GM12878 (cell line): ENCODE measurements around the gene LMNTD2. TPM values are rescaled to one million over a fixed set of nuclear protein-coding genes. Genes with fewer than 3 reads are reported as not detected.

Experiments
- ATAC-seq: fragments of 200-7000 bp; cut with Tn5 transposase; 3 replicates; pipeline ENCODE4 v1.9.1; 2020; ENCODE audit warnings: mild to moderate bottlenecking, moderate library complexity
- BruUV-seq: library from RNA; stranded (reverse); fragments of 400-500 nt; replicated peaks from 2 replicates; lab custom pipeline; 2021; lab: Mats Ljungman, UMichigan
- CTCF ChIA-PET: fragments of 300-600 bp; sonication (Branson Sonifier 250); formaldehyde crosslinking; extraction: SDS; loops from one replicate; lab custom pipeline; 2021; ENCODE audit warnings: inconsistent platforms; lab: Yijun Ruan, JAX
- POLR2A ChIA-PET: fragments of 350-600 bp; formaldehyde crosslinking; extraction: SDS; loops from one replicate; lab custom pipeline; 2021; ENCODE audit warnings: inconsistent platforms; lab: Charles Lee
- RAD21 ChIA-PET: fragments of 300-600 bp; sonication (Branson Sonifier 250); formaldehyde crosslinking; loops from one replicate; lab custom pipeline; 2023; ENCODE audit warnings: antibody characterized with exemption; ENCODE audit not compliant: unreplicated experiment; lab: Charles Lee
- SMC1A ChIA-PET: fragments of 300-600 bp; sonication (Branson Sonifier 250); formaldehyde crosslinking; loops from one replicate; lab custom pipeline; 2023; ENCODE audit not compliant: unreplicated experiment, uncharacterized antibody; lab: Charles Lee
- DNase-seq: peaks from one replicate; pipeline ENCODE4 v3.0.0-alpha.2; 2011; ENCODE audit warnings: low read depth, low spot score
- FAIRE-seq: peaks from 3 replicates; lab custom pipeline; 2011; peaks lifted over from hg19 to GRCh38; lab: Jason Lieb, UNC
- H2AFZ ChIP-seq: 2 replicates; pipeline ENCODE4 v1.6.0; 2011; ENCODE audit warnings: low read depth, low read length, control low read depth; ENCODE audit not compliant: control insufficient read depth
- H3K27ac ChIP-seq: 2 replicates; pipeline ENCODE4 v1.5.1; 2011; ENCODE audit warnings: control low read depth; ENCODE audit not compliant: control insufficient read depth, insufficient read depth
- H3K27me3 ChIP-seq, 2 experiments: replicated peaks in 1 of 2; 2 replicates each; pipeline versions ENCODE4 v1.6.0 to v1.6.1; 2011; ENCODE audit warnings: low read length in 1 of 2; ENCODE audit not compliant: control insufficient read depth in 2 of 2, insufficient read depth in 2 of 2
- H3K36me3 ChIP-seq, 2 experiments: 2 replicates each; pipeline ENCODE4 v1.5.1; 2011; ENCODE audit warnings: low read length in 1 of 2; ENCODE audit not compliant: control insufficient read depth in 2 of 2, insufficient read depth in 2 of 2
- H3K4me1 ChIP-seq: 2 replicates; pipeline ENCODE4 v1.6.1; 2011; ENCODE audit warnings: mild to moderate bottlenecking, low read length, moderate library complexity, mixed read lengths; ENCODE audit not compliant: control insufficient read depth, insufficient read depth
- H3K4me2 ChIP-seq: 2 replicates; pipeline ENCODE4 v1.6.0; 2011; ENCODE audit warnings: control low read depth; ENCODE audit not compliant: control insufficient read depth, insufficient read depth
- H3K4me3 ChIP-seq: fragments of 200-600 bp; sonication (generic); 2 replicates; pipeline ENCODE4 v1.5.1; 2016
- H3K79me2 ChIP-seq: 2 replicates; pipeline ENCODE4 v1.6.0; 2011; ENCODE audit warnings: low read length; ENCODE audit not compliant: control insufficient read depth, insufficient read depth
- H3K9ac ChIP-seq: 2 replicates; pipeline ENCODE4 v1.8.0; 2011; ENCODE audit warnings: low read length, control low read depth, mixed read lengths; ENCODE audit not compliant: control insufficient read depth, insufficient read depth
- H3K9me3 ChIP-seq: replicated peaks from 3 replicates; pipeline ENCODE4 v1.5.1; 2011; ENCODE audit warnings: mild to moderate bottlenecking, low read length; ENCODE audit not compliant: control insufficient read depth, insufficient read depth
- H4K20me1 ChIP-seq: 2 replicates; pipeline ENCODE4 v1.6.0; 2011; ENCODE audit not compliant: control insufficient read depth, insufficient read depth
- CBX3 ChIP-seq: fragments of 200-600 bp; sonication (generic); IDR thresholded peaks from 2 replicates; pipeline ENCODE4 v1.6.1; 2016; ENCODE audit warnings: low read depth, borderline replicate concordance
- DPF2 ChIP-seq: fragments of 450-650 bp; IDR thresholded peaks from 2 replicates; pipeline ENCODE4 v1.6.1; 2017; ENCODE audit warnings: mild to moderate bottlenecking
- GABPA ChIP-seq: IDR thresholded peaks from 2 replicates; pipeline ENCODE4 v1.6.1; 2014; ENCODE audit warnings: antibody characterized with exemption, low read depth, mild to moderate bottlenecking, inconsistent platforms
- HSF1 ChIP-seq: fragments of 150-350 bp; IDR thresholded peaks from 2 replicates; pipeline ENCODE4 v1.6.1; 2014; ENCODE audit warnings: mild to moderate bottlenecking, low read depth, low read length
- MAX ChIP-seq: IDR thresholded peaks from 2 replicates; pipeline ENCODE4 v1.6.1; 2012; ENCODE audit warnings: low read depth, low read length, improper control_type of control experiment
- MLLT1 ChIP-seq: fragments of 450-650 bp; IDR thresholded peaks from 2 replicates; pipeline ENCODE4 v1.6.1; 2016; ENCODE audit warnings: mild to moderate bottlenecking
- SMC3 ChIP-seq: IDR thresholded peaks from 2 replicates; pipeline ENCODE4 v1.6.1; 2011; ENCODE audit warnings: low read length, improper control_type of control experiment, borderline replicate concordance
- STAT1 ChIP-seq: fragments of 450-650 bp; conservative IDR thresholded peaks from 2 replicates; pipeline ENCODE4 v1.6.1; 2014; ENCODE audit warnings: antibody characterized with exemption, mild to moderate bottlenecking
- ZBTB4 ChIP-seq: fragments of 450-650 bp; formaldehyde crosslinking; IDR thresholded peaks from 2 replicates; pipeline ENCODE4 v1.4.0; 2022; ENCODE audit warnings: mild to moderate bottlenecking, moderate library complexity
- ZNF687 ChIP-seq: fragments of 450-650 bp; IDR thresholded peaks from 2 replicates; pipeline ENCODE4 v1.6.1; 2017; ENCODE audit warnings: mild to moderate bottlenecking, moderate library complexity
- WGBS: methylation state at CpG from one replicate; pipeline ENCODE4 v1.1.6; 2016; ENCODE audit warnings: low lambda C conversion rate; ENCODE audit not compliant: insufficient replicate concordance, insufficient coverage; ENCODE audit errors: missing lambda C conversion rate; 5-methylcytosine and 5-hydroxymethylcytosine counted together
- in situ Hi-C: fragments of 300-500 bp; cut with MboI; formaldehyde crosslinking; loops from 9 replicates; pipeline ENCODE4 v1.14.3; 2018; ENCODE audit warnings: mixed read lengths
- intact Hi-C: fragments of 100-400 bp; cut with micrococcal nuclease; formaldehyde crosslinking; loops from one replicate; pipeline ENCODE4 v1.14.2; 2022; ENCODE audit not compliant: unreplicated experiment
- polyA plus RNA-seq, 11 experiments: library from polyadenylated mRNA; depleted of rRNA in 4 of 11; unstranded in 6 of 11; stranded (reverse) in 5 of 11; fragments of >200 nt; fragmentation: Nextera tagmentation in 4 of 11; fragmentation: Illumina TruSeq in 1 of 11; extraction: Ambion mirVana in 4 of 11; extraction: Trizol in 1 of 11; gene quantifications; 1 replicate in 1 of 11; 2 replicates in 10 of 11; pipeline versions ENCODE4 v1.2.1 to v1.2.3, GENCODE V29; 2011 to 2016; ENCODE audit warnings: inconsistent platforms in 2 of 11, missing spikeins in 2 of 11, low read depth in 1 of 11
- total RNA-seq, 4 experiments: library from RNA; depleted of rRNA in 3 of 4; stranded (reverse); fragments of >200 nt in 3 of 4; fragmentation: Illumina TruSeq in 1 of 4; extraction: Trizol in 1 of 4; gene quantifications; 2 replicates each; pipeline versions ENCODE4 v1.2.1 to v1.2.3, GENCODE V29; 2013 to 2021

LMNTD2 gene
- total and polyA plus RNA-seq, 10 of the 15 experiments (the other 5 are each of a cell fraction or from before 2014, with no cell fraction given): 0.22 to 4.1 (median 1.3) TPM; not detected in 2

- intact Hi-C loops: no loop called here
- ATAC-seq: peak; percentile 95
- Histone ChIP-seq H3K4me3 (peak within 1 kb of the TSS; percentile 86), H3K4me2 (peak within 1 kb of the TSS; percentile 97), H4K20me1 (peaks cover 28% of the 10 kb centered on the region), H3K79me2 (peaks cover 45% of the 10 kb centered on the region), H3K36me3 (peaks cover under 1 to 2% of the 10 kb centered on the region in 2 experiments), H3K9me3 (no peaks in the 10 kb centered on the region), H2AFZ (peak within 1 kb of the TSS; percentile 100), H3K27ac (peak within 1 kb of the TSS; percentile 100), H3K4me1 (peaks cover 16% of the 10 kb centered on the region), H3K27me3 (peaks cover 0 to 3% of the 10 kb centered on the region in 2 experiments; a peak in 2 of 4 replicates), H3K9ac (peak within 1 kb of the TSS; percentile 99)
- peak; percentile 96 for FAIRE-seq
- SMC1A ChIA-PET: interaction anchor here (0.7 to 0.9 kb wide), 3 partner anchors 38 to 120 kb away, joined by 3 read pairs; partner anchors contain the start of genes HRAS and TMEM80
- DNase-seq: peak; percentile 66
- BruUV-seq: no TSS peak
- CTCF ChIA-PET: interaction anchor here (0.7 to 1.5 kb wide), 4 partner anchors 40 to 148 kb away, joined by 3 to 6 read pairs (median 4); partner anchors contain the start of gene HRAS
- in situ Hi-C loops: no loop called here
- WGBS: under 1% methylated on average over 41 of the region's 99 CpGs
- RAD21 ChIA-PET: interaction anchor here (0.7 to 1.5 kb wide), 7 partner anchors 20 to 150 kb away, joined by 3 to 6 read pairs (median 5); partner anchors contain the start of genes DEAF1, HRAS and TMEM80
- POLR2A ChIA-PET: interaction anchor here (0.7 to 1.2 kb wide), 11 partner anchors 11 to 150 kb away, joined by 3 to 15 read pairs (median 4); partner anchors contain the start of genes DEAF1, HRAS, IRF7 and LRRC56
- TF ChIP-seq MLLT1: peak; percentile 95
- no peak for TF ChIP-seq SMC3
- peak; percentile 96 for TF ChIP-seq STAT1
- TF ChIP-seq CBX3: no peak
- TF ChIP-seq ZNF687: no peak; the same call in 1 of the 2 replicates
- no peak for TF ChIP-seq ZBTB4
- peak; percentile 92 for TF ChIP-seq GABPA
- TF ChIP-seq MAX: no peak; the same call in 1 of the 2 replicates
- peak; percentile 64; the same call in 1 of the 2 replicates for TF ChIP-seq DPF2
- TF ChIP-seq HSF1: 0 out of 2 replicates have a peak, but pooled peaks have one; percentile 29
Observed at GRCh38 chr11:575996-576768, 15.6 kb upstream of the LMNTD2 start, which contains the start of gene PHRF1. Gene PHRF1 (plus strand): TSS chr11:576470. CDS start chr11:581513, 5,043 bp downstream.
